H9 (cell line): ENCODE results near the gene SGO1. TPM values are rescaled to one million over a fixed set of nuclear protein-coding genes. Genes with fewer than 3 reads are reported as not detected.

Source experiments
- DNase-seq: peaks from one replicate; pipeline ENCODE4 v3.0.0-alpha.2; 2017
- H2AFZ ChIP-seq: one replicate; pipeline ENCODE4 v1.6.1; 2013; ENCODE audit warnings: mild to moderate bottlenecking, low read length, control low read depth, moderate library complexity
- H2AK5ac ChIP-seq: 2 replicates; pipeline ENCODE4 v1.6.1; 2013; ENCODE audit warnings: low read length, control low read depth, mixed read lengths; ENCODE audit not compliant: insufficient read length
- H2BK120ac ChIP-seq: one replicate; pipeline ENCODE4 v1.6.1; 2013; ENCODE audit warnings: low read depth, mild to moderate bottlenecking, low read length, control low read depth, inconsistent platforms; ENCODE audit not compliant: poor library complexity, severe bottlenecking
- H2BK12ac ChIP-seq: 2 replicates; pipeline ENCODE4 v1.6.1; 2013; ENCODE audit warnings: low read length, control low read depth, mixed read lengths, low read depth; ENCODE audit not compliant: insufficient read length
- H2BK15ac ChIP-seq: 2 replicates; pipeline ENCODE4 v1.6.1; 2013; ENCODE audit warnings: low read depth, low read length, control low read depth
- H2BK20ac ChIP-seq: one replicate; pipeline ENCODE4 v1.6.1; 2013; ENCODE audit warnings: low read depth, mild to moderate bottlenecking, low read length, control low read depth, inconsistent platforms; ENCODE audit not compliant: poor library complexity, severe bottlenecking
- H2BK5ac ChIP-seq: 2 replicates; pipeline ENCODE4 v1.6.1; 2013; ENCODE audit warnings: low read length, control low read depth, mixed read lengths; ENCODE audit not compliant: insufficient read length
- H3K14ac ChIP-seq: 2 replicates; pipeline ENCODE4 v1.6.1; 2013; ENCODE audit warnings: low read length, control low read depth; ENCODE audit not compliant: insufficient read depth
- H3K18ac ChIP-seq: 2 replicates; pipeline ENCODE4 v1.6.1; 2013; ENCODE audit warnings: low read depth, mild to moderate bottlenecking, mixed read lengths, low read length, control low read depth; ENCODE audit not compliant: insufficient read length
- H3K23ac ChIP-seq: 2 replicates; pipeline ENCODE4 v1.6.1; 2013; ENCODE audit warnings: low read length, control low read depth, mixed read lengths, low read depth; ENCODE audit not compliant: insufficient read length
- H3K23me2 ChIP-seq: 2 replicates; pipeline ENCODE4 v1.6.1; 2013; ENCODE audit warnings: low read depth, mild to moderate bottlenecking, mixed read lengths, low read length, control low read depth; ENCODE audit not compliant: insufficient read length, poor library complexity, severe bottlenecking
- H3K27ac ChIP-seq: 2 replicates; pipeline ENCODE4 v1.5.1; 2013; ENCODE audit warnings: low read length, control low read depth, mixed read lengths, low read depth; ENCODE audit not compliant: insufficient read length
- H3K27me3 ChIP-seq: 2 replicates; pipeline ENCODE4 v1.6.1; 2013; ENCODE audit warnings: low read length, control low read depth, inconsistent platforms; ENCODE audit not compliant: insufficient read depth
- H3K4ac ChIP-seq: 2 replicates; pipeline ENCODE4 v1.6.1; 2013; ENCODE audit warnings: low read depth, mild to moderate bottlenecking, control low read depth, inconsistent platforms, low read length, moderate library complexity
- H3K4me1 ChIP-seq: 2 replicates; pipeline ENCODE4 v1.6.1; 2013; ENCODE audit warnings: low read length, control low read depth, inconsistent platforms; ENCODE audit not compliant: insufficient read depth
- H3K4me2 ChIP-seq: 2 replicates; pipeline ENCODE4 v1.6.1; 2013; ENCODE audit warnings: low read length, control low read depth, mixed read lengths; ENCODE audit not compliant: insufficient read length, insufficient read depth
- H3K56ac ChIP-seq: 2 replicates; pipeline ENCODE4 v1.6.1; 2013; ENCODE audit warnings: low read depth, mild to moderate bottlenecking, mixed read lengths, low read length, control low read depth; ENCODE audit not compliant: insufficient read length
- H3K79me1 ChIP-seq: 2 replicates; pipeline ENCODE4 v1.6.1; 2013; ENCODE audit warnings: low read depth, mild to moderate bottlenecking, moderate library complexity, low read length, control low read depth, inconsistent platforms; ENCODE audit not compliant: insufficient read depth, poor library complexity, severe bottlenecking
- H3K79me2 ChIP-seq: 2 replicates; pipeline ENCODE4 v1.6.1; 2013; ENCODE audit warnings: low read length, control low read depth, inconsistent platforms; ENCODE audit not compliant: insufficient read depth
- H3K9ac ChIP-seq: 2 replicates; pipeline ENCODE4 v1.6.1; 2013; ENCODE audit warnings: low read length, control low read depth, mixed read lengths; ENCODE audit not compliant: insufficient read length; ENCODE audit errors: extremely low read depth
- H3K9me3 ChIP-seq: one replicate; pipeline ENCODE4 v1.6.1; 2013; ENCODE audit warnings: low read depth, low read length, inconsistent platforms; ENCODE audit not compliant: control insufficient read depth
- H3T11ph ChIP-seq: one replicate; pipeline ENCODE4 v1.6.1; 2013; ENCODE audit warnings: mild to moderate bottlenecking, low read length, control low read depth, inconsistent platforms
- H4K20me1 ChIP-seq: one replicate; pipeline ENCODE4 v1.6.1; 2013; ENCODE audit not compliant: control insufficient read depth, insufficient read length, insufficient read depth
- H4K5ac ChIP-seq: 2 replicates; pipeline ENCODE4 v1.6.1; 2013; ENCODE audit warnings: low read depth, mild to moderate bottlenecking, mixed read lengths, low read length, control low read depth; ENCODE audit not compliant: insufficient read length
- H4K8ac ChIP-seq: replicated peaks from 2 replicates; pipeline ENCODE4 v1.6.1; 2013; ENCODE audit warnings: low read length, control low read depth, mixed read lengths, low read depth; ENCODE audit not compliant: insufficient read length
- H4K91ac ChIP-seq: 2 replicates; pipeline ENCODE4 v1.6.1; 2013; ENCODE audit warnings: low read depth, mild to moderate bottlenecking, moderate library complexity, mixed read lengths, low read length, control low read depth; ENCODE audit not compliant: insufficient read length
- H3K27ac Mint-ChIP-seq, 3 experiments: 2 replicates in 2 of 3; 3 replicates in 1 of 3; pipeline ENCODE4 v1.8.0; 2020 to 2021; ENCODE audit warnings: mixed read lengths in 3 of 3, mild to moderate bottlenecking in 1 of 3, moderate library complexity in 1 of 3
- H3K27me3 Mint-ChIP-seq: 2 replicates; pipeline ENCODE4 v1.8.0; 2021; ENCODE audit warnings: low read depth, mild to moderate bottlenecking, moderate library complexity, mixed read lengths
- H3K36me3 Mint-ChIP-seq, 3 experiments: 2 replicates in 2 of 3; 3 replicates in 1 of 3; pipeline ENCODE4 v1.8.0; 2020 to 2021; ENCODE audit warnings: low read depth in 3 of 3, mixed read lengths in 3 of 3; ENCODE audit not compliant: insufficient read depth in 1 of 3
- H3K4me1 Mint-ChIP-seq, 2 experiments: 2 replicates each; pipeline ENCODE4 v1.8.0; 2020; ENCODE audit warnings: mixed read lengths in 2 of 2
- H3K4me3 Mint-ChIP-seq, 2 experiments: 2 replicates in 1 of 2; 3 replicates in 1 of 2; pipeline ENCODE4 v1.8.0; 2020 to 2021; ENCODE audit warnings: mild to moderate bottlenecking in 2 of 2, mixed read lengths in 2 of 2, moderate library complexity in 1 of 2
- H3K9me3 Mint-ChIP-seq, 2 experiments: 2 replicates in 1 of 2; 3 replicates in 1 of 2; pipeline ENCODE4 v1.8.0; 2020; ENCODE audit warnings: mild to moderate bottlenecking in 2 of 2, mixed read lengths in 2 of 2, moderate library complexity in 1 of 2
- CTCF ChIP-seq: fragments of 200-600 bp; sonication (generic); conservative IDR thresholded peaks from 3 replicates; pipeline ENCODE4 v1.8.0; 2021; ENCODE audit warnings: antibody characterized with exemption, mild to moderate bottlenecking
- WGBS: extraction: QIAGEN DNeasy Blood & Tissue Kit; methylation state at CpG from one replicate; pipeline ENCODE4 v1.1.7; 2013; ENCODE audit warnings: missing lambda C conversion rate, low lambda C conversion rate, mixed read lengths; ENCODE audit not compliant: insufficient read length; ENCODE audit errors: extremely low coverage; 5-methylcytosine and 5-hydroxymethylcytosine counted together
- total RNA-seq: library from RNA; stranded (reverse); gene quantifications from 2 replicates; pipeline ENCODE4 v1.2.1, GENCODE V29; 2021

The SGO1 gene
- total RNA-seq, 1 experiment from 2014 or later: 30.7 TPM

- no peak overlapping the region for H3K4ac ChIP-seq
- H2AFZ ChIP-seq: no peak overlapping the region
- H3K9me3 ChIP-seq: no peaks in the 10 kb centered on the region
- H3K9ac ChIP-seq: no peak overlapping the region
- no peak overlapping the region for H3K23ac ChIP-seq
- no peak overlapping the region for H2BK15ac ChIP-seq
- Mint-ChIP-seq H3K9me3 (no peaks in the 10 kb centered on the region; a peak in 1 of 5 replicates), H3K27ac (no peak overlapping the region), H3K36me3 (peaks cover 0 to 8% (median 2%) of the 10 kb centered on the region in 3 experiments; a peak in 2 of 7 replicates), H3K27me3 (no peaks in the 10 kb centered on the region), H3K4me1 (peaks cover 14 to 18% of the 10 kb centered on the region in 2 experiments), H3K4me3 (no peak overlapping the region)
- no peaks in the 10 kb centered on the region for H3K79me2 ChIP-seq
- no peak overlapping the region for H4K8ac ChIP-seq
- H2BK20ac ChIP-seq: no peak overlapping the region
- no peak overlapping the region for H4K91ac ChIP-seq
- no peak overlapping the region for H4K5ac ChIP-seq
- H3K27me3 ChIP-seq: no peaks in the 10 kb centered on the region
- H3K27ac ChIP-seq: no peak overlapping the region
- H2BK120ac ChIP-seq: no peak overlapping the region
- DNase-seq: no peak
- H2BK12ac ChIP-seq: no peak overlapping the region
- H2AK5ac ChIP-seq: no peak overlapping the region
- no peaks in the 10 kb centered on the region for H4K20me1 ChIP-seq
- H3K4me2 ChIP-seq: no peak overlapping the region
- H3K56ac ChIP-seq: no peak overlapping the region
- TF ChIP-seq CTCF: no peak
- 0 out of 2 replicates have a peak, but pooled peaks cover 2% of the 10 kb centered on the region for H3K4me1 ChIP-seq
- no peak overlapping the region for H3T11ph ChIP-seq
- no peak overlapping the region for H2BK5ac ChIP-seq
- H3K14ac ChIP-seq: no peak overlapping the region
- WGBS: no CpG with 5 or more reads among the region's 2 CpGs
- H3K18ac ChIP-seq: no peak overlapping the region
- H3K23me2 ChIP-seq: no peaks in the 10 kb centered on the region
- no peaks in the 10 kb centered on the region for H3K79me1 ChIP-seq
Measured at GRCh38 chr3:20145874-20146273, 40.1 kb downstream of the SGO1 start.
